GM13977 (cell line): ENCODE results near the gene ANAPC5.

Source experiments
- DNase-seq: peaks from one replicate; pipeline ENCODE4 v3.0.0; 2012; ENCODE audit warnings: low spot score
- in situ Hi-C: fragments of 300-500 bp; cut with MboI; formaldehyde crosslinking; loops from one replicate; pipeline ENCODE4 v1.12.0; 2022; ENCODE audit warnings: low sequenced_read_pairs, low pct_unique_long_range_greater_than_20kb, mixed read lengths, inconsistent platforms; ENCODE audit not compliant: unreplicated experiment
- TF ChIP-seq, protein P1 (sequence below): IDR thresholded peaks from 2 replicates; pipeline ENCODE4 v1.5.1; 2012; ENCODE audit warnings: mild to moderate bottlenecking, control low read depth; ENCODE audit not compliant: insufficient read depth; ENCODE audit errors: extremely low read depth, missing control alignments

The ANAPC5 gene

DNA sequence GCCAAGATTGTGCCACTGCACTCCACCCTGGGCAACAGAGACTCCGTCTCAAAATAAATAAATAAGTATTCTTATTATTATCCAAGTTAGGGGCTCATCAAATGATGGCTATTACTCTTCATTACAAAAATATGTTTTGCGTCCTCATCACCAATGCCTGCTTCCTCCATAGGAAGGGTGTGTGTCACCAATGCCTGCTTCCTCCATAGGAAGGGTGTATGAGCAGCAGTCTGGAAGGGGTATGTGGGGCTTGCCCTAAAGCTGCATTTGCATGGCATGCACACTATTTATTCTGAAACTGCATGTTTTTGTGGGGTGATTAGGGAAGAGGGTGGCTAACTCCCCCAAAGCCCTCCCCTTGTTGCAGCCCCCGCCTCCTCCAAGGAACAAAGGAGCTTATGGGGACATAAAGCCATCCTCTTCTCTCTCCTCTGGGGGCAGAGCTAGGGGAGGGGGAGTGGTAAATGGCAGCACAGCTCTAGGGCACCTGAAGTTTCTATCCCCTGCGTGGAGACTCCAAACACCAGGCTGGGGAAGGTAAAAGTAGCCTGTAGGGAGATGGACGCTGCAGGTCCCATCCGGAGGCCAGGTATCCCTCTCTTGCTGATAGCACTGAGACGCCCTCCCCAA is 57.0 kb downstream of the ANAPC5 start:
- TF ChIP-seq, protein P1, sequence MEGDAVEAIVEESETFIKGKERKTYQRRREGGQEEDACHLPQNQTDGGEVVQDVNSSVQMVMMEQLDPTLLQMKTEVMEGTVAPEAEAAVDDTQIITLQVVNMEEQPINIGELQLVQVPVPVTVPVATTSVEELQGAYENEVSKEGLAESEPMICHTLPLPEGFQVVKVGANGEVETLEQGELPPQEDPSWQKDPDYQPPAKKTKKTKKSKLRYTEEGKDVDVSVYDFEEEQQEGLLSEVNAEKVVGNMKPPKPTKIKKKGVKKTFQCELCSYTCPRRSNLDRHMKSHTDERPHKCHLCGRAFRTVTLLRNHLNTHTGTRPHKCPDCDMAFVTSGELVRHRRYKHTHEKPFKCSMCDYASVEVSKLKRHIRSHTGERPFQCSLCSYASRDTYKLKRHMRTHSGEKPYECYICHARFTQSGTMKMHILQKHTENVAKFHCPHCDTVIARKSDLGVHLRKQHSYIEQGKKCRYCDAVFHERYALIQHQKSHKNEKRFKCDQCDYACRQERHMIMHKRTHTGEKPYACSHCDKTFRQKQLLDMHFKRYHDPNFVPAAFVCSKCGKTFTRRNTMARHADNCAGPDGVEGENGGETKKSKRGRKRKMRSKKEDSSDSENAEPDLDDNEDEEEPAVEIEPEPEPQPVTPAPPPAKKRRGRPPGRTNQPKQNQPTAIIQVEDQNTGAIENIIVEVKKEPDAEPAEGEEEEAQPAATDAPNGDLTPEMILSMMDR = no peak
- in situ Hi-C loops = no loop called here
- no peak for DNase-seq

DNA sequence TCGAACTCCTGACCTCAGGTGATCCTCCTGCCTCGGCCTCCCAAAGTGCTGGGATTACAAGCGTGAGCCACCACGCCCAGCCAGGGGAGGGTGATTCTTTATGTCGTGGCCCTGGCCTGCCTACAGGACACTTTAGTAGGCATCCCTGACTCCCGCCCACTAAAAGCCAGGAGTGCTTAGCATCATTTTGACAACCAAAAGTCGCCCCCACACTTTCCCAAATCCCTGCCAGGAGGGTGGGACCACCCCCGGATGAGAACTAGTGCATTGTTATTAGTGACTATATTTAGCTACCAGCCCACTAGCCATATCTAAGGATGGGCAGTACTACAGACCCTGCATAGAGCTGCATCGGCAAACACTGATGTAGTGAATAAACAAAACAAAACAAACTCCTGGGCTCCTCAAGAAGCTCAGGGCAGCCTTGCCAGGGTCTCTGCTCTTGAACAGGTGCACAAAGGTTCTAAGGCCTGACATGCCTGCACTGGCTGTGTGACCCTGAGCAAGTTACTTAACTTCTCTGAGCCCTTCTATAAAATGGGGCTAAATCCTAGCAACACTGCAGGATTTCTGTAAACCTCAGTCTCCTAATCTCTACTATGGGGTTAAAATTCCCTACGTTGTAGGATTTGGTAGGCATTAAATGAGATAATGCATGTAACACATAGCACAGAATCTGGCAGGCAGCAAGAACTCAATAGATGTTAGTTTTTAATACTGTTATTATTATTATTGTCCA is 57.9 kb downstream of the ANAPC5 start:
- no peak for DNase-seq
- in situ Hi-C loops = no loop called here
- TF ChIP-seq, protein P1 = no peak

DNA sequence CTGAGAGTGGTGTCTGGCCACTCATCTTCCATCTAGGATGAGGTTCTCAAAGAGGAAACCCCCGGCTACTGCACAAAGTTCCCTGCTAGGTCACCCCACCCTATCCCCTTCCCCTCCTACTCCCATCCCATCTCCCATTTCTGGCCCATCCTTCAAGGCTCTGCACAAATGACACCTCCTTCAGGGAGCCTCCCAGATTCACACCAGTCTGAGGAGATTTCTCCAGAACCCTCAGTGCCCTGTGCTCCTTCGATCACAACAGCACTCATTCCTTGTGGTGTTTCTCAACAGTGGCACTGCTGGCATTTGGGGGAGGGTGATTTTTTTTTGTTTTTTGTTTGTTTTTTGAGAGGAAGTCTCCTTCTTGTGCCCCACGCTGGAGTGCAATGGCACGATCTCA is 58.6 kb downstream of the ANAPC5 start:
- DNase-seq = no peak
- TF ChIP-seq, protein P1 = no peak
- in situ Hi-C loops = no loop called here

DNA sequence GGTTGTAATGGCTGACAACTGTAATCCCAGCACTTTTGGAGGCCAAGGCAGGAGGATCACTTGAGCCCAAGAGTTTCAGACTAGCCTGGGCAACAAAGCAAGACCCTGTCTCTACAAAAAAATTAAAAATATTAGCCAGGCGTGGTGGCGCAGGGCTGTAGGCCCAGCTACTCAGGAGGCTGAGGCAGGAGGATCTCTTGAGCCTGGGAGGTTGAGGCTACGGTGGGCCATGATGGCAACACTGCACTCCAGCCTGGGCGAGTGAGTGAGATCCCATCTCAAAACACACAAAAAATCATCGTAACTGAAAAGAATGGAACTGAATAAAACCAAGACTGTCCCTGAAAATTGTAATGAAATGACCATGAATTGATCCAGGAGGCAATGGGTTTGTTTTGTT is 61.8 kb downstream of the ANAPC5 start:
- in situ Hi-C loops = no loop called here

DNA sequence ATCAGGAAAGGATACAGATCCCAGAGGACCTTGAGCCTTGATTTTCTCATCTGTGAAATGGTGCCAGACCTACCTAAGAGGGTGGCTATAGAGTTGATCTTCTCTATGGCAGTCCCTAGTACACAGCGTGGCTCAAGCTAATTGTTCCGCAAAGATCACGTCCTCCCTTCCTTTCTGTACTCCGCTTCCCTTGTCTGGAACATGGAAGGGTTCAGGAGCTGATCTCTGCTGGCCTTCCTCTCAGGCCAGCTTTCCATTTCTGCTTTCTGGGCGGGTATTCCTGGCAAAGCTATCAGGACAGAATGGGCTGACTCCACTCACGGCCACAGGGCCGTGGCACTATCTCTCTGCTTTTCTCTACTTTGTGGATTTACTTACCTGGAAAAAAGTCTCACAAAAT is 62.2 kb downstream of the ANAPC5 start:
- TF ChIP-seq, protein P1 = no peak
- DNase-seq = no peak
- in situ Hi-C loops = no loop called here

More for the DNA sequence above, 61.8 kb downstream of the ANAPC5 start:
- DNase-seq = no peak
- TF ChIP-seq, protein P1 = no peak

DNA sequence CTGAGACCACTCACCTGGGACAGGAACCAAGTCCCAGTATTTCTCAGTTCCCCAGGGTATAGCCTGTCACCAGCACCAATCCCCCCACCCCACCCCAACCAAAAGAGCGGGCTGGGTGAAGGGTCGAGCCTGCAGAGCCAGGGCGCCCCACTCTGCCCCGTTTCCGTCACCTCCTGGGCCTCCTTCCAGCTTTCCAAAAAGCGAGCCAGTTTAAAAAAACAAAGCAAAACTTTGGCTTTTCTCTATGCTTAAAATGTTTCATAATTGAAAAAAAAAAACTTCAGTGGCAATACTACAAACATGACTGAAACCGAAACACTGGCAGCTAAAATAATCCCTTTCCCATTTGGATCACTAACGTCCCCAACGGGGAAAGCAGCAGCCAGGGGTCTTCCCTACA is 63.2 kb downstream of the ANAPC5 start:
- TF ChIP-seq, protein P1 = no peak
- in situ Hi-C loops = no loop called here
- DNase-seq = no peak
